ENCODE measurements around the gene VAV2.
"Not testable (repeated sequence)": the region's sequence is repeated elsewhere in the genome, so short reads cannot be mapped to it uniquely, and the experiment has no call there.

VAV2 gene

GRCh38 chr9:133914442-133915342, 77.4 kb downstream of the VAV2 start:
- no peak for DNase-seq (ENCODE audit: low read depth)

GRCh38 chr9:133913571-133914369, 78.4 kb downstream of the VAV2 start:
- no peak for DNase-seq (ENCODE audit: low read depth)

GRCh38 chr9:133910855-133911514, 81.1 kb downstream of the VAV2 start:
- no peak for DNase-seq (ENCODE audit: low read depth)

GRCh38 chr9:133906932-133907910, 84.9 kb downstream of the VAV2 start:
- DNase-seq (ENCODE audit: low read depth): no peak

GRCh38 chr9:133906218-133906617, 85.9 kb downstream of the VAV2 start:
- no peak for DNase-seq (ENCODE audit: low read depth)

GRCh38 chr9:133905493-133905892, 86.6 kb downstream of the VAV2 start:
- no peak for DNase-seq (ENCODE audit: low read depth)

- DNase-seq (ENCODE audit: low read depth): no peak
These were observed 87.6 kb downstream of the VAV2 start for GRCh38 chr9:133904346-133905090.

GRCh38 chr9:133901184-133901835, 90.8 kb downstream of the VAV2 start:
- DNase-seq (ENCODE audit: low read depth): no peak

- no peak for DNase-seq (ENCODE audit: low read depth)
These were observed 94.4 kb downstream of the VAV2 start for GRCh38 chr9:133897675-133898074.

GRCh38 chr9:133896007-133896406, 96.1 kb downstream of the VAV2 start:
- DNase-seq (ENCODE audit: low read depth): not testable (repeated sequence)

GRCh38 chr9:133895335-133895734, 96.8 kb downstream of the VAV2 start:
- DNase-seq (ENCODE audit: low read depth): no peak

- DNase-seq (ENCODE audit: low read depth): no peak
These were observed 97.5 kb downstream of the VAV2 start for GRCh38 chr9:133894377-133895321.

- no peak for DNase-seq (ENCODE audit: low read depth)
These were observed 98.7 kb downstream of the VAV2 start for GRCh38 chr9:133893191-133893994.

- DNase-seq (ENCODE audit: low read depth): no peak
These were observed 99.8 kb downstream of the VAV2 start for GRCh38 chr9:133892193-133892920.

GRCh38 chr9:133891741-133892140, 100.4 kb downstream of the VAV2 start:
- DNase-seq (ENCODE audit: low read depth): no peak

GRCh38 chr9:133890583-133890982, 101.5 kb downstream of the VAV2 start:
- DNase-seq (ENCODE audit: low read depth): no peak

- DNase-seq (ENCODE audit: low read depth): no peak
These were observed 102.4 kb downstream of the VAV2 start for GRCh38 chr9:133889584-133890301.

Data from activated T-cell treated with anti-CD3 and anti-CD28 coated beads for 1 hour (primary cell).